Activated naive CD8-positive, alpha-beta T cell (primary cell): Measurements from ENCODE around the gene JUNB.
A peak's percentile ranks its signal among the peaks of the same experiment; 100 is the strongest.

Experiments used
- H3K27ac Mint-ChIP-seq: one replicate; pipeline ENCODE4 v1.8.0; 2021; ENCODE audit warnings: mixed read lengths
- H3K27me3 Mint-ChIP-seq: one replicate; pipeline ENCODE4 v1.8.0; 2021; ENCODE audit warnings: mixed read lengths
- H3K36me3 Mint-ChIP-seq: one replicate; pipeline ENCODE4 v1.8.0; 2021; ENCODE audit warnings: mixed read lengths
- H3K4me1 Mint-ChIP-seq: one replicate; pipeline ENCODE4 v1.8.0; 2021; ENCODE audit warnings: low read depth, mixed read lengths
- H3K4me3 Mint-ChIP-seq: one replicate; pipeline ENCODE4 v1.8.0; 2021; ENCODE audit warnings: mild to moderate bottlenecking, mixed read lengths
- H3K9me3 Mint-ChIP-seq: one replicate; pipeline ENCODE4 v1.8.0; 2021; ENCODE audit warnings: low read depth, mixed read lengths

Gene JUNB

DNA sequence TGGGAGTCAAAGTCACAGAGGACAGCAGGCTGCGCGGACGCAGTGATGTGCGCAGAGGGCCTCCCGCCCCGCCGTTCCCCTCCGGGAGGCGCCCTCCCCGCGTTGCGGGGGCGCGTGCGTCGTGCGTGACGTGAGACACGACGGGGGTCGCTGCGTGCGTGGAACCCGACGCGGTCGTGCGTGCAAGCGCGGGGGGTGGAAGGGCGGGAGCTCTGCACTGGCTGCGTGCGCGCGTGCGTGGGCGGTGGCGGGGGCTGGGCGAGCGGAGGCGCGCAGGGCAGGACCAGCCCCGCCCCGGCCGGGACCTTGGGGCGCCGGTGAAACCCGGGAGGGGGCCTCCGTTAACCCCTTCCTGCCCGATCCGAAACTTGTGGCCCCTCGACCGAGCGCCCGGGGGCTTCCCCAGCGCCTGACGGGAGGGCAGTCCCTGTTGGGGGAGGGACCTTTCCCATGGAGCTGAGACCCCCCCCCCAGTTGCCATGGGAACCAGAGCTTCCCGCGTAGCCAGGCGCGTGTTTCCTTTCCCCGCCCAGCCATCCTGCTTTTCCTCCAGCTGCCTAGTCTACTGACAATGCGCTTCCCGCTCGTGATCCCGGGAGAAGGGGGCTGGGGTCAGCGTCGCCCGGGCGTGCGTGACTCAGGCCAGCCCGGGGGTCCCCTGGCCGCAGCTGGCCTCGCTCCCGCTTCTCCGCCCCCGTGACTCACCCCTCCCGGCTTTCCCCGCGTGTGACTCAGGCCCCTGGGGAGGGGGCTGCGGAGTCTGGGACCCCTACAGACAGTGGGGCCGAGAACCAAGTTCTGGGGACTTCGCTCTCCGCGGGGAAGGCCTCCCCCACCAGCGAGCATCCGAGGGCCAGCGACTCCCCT, 8.6 kb upstream of the JUNB start:
- Mint-ChIP-seq H3K27ac (peak overlapping the region; percentile 99), H3K4me1 (peaks cover 34% of the 10 kb centered on the region), H3K9me3 (no peaks in the 10 kb centered on the region), H3K36me3 (no peaks in the 10 kb centered on the region), H3K4me3 (peak overlapping the region; percentile 94), H3K27me3 (no peaks in the 10 kb centered on the region)

DNA sequence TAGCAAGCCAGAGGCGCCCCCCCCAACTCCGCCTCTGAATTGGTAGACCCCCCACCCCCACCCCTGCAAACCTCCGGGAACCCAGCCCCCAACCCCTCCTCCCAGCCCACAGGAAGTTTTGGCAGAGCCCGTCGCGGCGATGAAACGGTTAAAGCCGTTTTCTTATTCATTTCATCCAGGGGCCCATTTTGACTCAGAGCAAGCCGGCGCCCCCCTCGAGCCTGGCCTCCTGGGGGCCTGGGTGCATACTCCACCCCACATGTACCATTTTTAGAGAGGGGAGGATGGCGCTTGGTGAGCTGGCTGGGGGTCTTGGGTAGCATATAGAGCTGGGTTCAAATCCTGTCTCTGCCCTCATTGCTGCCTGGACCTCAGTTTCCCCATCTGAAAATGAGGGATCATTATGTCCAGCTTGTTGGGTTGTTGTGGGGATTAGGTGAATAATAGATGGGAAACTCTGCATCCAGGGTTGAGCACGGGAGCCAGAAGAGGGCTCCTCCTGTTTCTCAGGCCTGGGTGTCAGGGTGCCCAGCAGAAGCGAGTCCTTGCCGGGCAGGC, 7.9 kb upstream of the JUNB start:
- Mint-ChIP-seq H3K27ac (peak overlapping the region; percentile 91), H3K4me3 (peak overlapping the region; percentile 81), H3K36me3 (no peaks in the 10 kb centered on the region), H3K9me3 (no peaks in the 10 kb centered on the region), H3K4me1 (peaks cover 30% of the 10 kb centered on the region), H3K27me3 (no peaks in the 10 kb centered on the region)

DNA sequence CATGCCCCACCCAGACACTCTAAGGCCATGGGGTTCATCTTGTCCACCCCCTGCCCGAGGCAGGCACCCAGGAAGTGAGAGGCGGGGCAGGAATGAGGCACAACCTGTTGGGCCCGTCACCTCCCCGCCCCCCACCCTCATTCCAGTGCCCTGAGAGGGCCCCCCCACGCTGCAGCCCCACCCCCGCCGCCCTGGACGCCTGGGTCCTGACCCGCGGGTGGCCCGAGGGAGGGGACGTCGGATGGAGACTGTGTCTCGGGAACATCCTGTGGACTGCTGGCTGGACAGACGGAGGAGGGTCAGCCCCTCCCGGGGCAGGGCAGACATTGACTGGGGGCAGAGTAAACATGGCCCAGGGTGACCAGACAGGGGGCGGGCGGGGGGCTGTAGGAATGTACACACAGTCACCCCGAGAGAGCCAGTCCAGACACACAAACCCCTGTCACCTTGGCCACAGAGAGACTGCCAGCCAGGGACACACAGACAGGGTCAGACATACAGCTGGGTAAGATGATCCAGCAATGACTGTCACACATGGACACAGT, 7.4 kb upstream of the JUNB start:
- Mint-ChIP-seq H3K9me3 (no peaks in the 10 kb centered on the region), H3K4me1 (peaks cover 28% of the 10 kb centered on the region), H3K27me3 (no peaks in the 10 kb centered on the region), H3K36me3 (no peaks in the 10 kb centered on the region), H3K27ac (peak overlapping the region; percentile 91), H3K4me3 (peak overlapping the region; percentile 81)

DNA sequence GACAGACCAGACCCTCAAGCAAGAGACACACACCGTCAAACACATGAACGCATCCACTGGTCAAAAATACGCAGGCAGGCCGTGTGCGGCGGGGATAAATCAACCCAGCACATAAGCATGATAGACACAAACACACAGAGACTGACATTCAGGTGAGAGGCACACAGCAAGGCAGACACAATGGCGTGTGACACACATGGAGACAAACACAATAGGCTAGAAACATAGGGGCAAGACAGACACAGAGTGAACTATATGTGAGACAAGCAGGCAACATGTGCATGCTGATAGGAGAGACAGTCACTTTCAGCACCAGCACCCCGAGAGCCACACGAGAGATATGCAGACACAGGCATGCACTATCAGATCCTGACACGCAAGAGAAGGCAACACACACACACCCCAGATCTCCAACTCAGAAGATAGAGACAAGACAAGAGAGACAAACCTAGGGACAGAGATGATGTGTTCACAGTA, 6.9 kb upstream of the JUNB start:
- no peaks in the 10 kb centered on the region for H3K36me3 Mint-ChIP-seq
- H3K27me3 Mint-ChIP-seq, result no peaks in the 10 kb centered on the region
- no peaks in the 10 kb centered on the region for H3K9me3 Mint-ChIP-seq
- H3K27ac Mint-ChIP-seq, result no peak overlapping the region
- H3K4me1 Mint-ChIP-seq, result peaks cover 29% of the 10 kb centered on the region
- H3K4me3 Mint-ChIP-seq, result no peak overlapping the region

DNA sequence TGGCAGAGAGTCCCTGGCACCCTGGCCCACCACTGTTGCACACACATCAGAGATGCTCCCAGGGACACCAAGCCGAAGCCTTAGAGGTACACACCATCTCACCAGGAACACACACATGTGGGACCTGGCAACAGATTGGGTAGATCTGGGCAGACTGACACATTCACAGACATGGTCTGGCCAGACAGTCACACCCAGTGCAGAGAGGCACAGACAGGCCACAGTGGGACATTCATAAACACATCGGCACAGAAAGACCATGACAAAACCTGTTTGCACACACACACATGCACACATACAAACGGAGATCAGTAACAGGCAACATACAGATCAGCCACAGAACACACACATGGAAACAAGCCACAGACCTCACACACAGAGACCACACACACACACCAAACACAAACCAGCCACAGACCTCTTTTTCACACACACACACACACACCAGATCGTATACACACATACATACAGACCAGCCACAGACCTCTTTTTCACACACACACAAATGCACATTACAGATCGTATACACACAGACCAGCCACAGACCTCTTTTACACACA, 6.3 kb upstream of the JUNB start:
- Mint-ChIP-seq H3K27me3 (no peaks in the 10 kb centered on the region), H3K4me3 (no peak overlapping the region), H3K36me3 (no peaks in the 10 kb centered on the region)

DNA sequence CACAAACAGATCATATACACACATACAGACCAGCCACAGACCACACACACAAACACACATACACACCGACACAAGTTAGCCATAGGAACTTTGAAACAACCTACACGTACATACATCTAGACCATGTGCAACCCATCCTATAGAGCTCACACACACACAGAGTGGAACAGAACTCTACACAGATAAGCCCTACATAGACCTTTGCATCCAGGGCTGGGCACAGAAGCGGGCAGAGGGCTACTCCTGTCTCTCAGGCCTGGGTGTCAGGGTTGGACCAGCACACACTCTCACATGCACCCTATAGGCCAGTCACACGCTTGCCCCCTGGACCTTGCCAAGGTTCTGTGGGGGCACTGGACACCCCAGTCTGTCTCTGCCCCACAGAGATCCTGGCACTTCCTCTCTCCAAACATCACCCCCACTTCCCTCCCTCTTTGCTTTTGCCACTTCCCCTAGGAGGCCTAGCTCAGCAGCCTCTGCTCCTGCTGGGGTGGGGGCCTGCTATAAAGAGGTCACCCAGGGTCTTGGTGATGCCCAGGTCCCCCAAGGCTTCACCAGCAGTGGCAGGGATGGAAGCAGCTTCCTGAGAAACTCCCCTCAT, 5.8 kb upstream of the JUNB start:
- H3K36me3 Mint-ChIP-seq, result no peaks in the 10 kb centered on the region
- no peak overlapping the region for H3K27ac Mint-ChIP-seq
- no peak overlapping the region for H3K4me3 Mint-ChIP-seq
- no peaks in the 10 kb centered on the region for H3K9me3 Mint-ChIP-seq
- no peaks in the 10 kb centered on the region for H3K27me3 Mint-ChIP-seq
- peaks cover 29% of the 10 kb centered on the region for H3K4me1 Mint-ChIP-seq

More for the DNA sequence above, 6.3 kb upstream of the JUNB start:
- Mint-ChIP-seq H3K9me3 (no peaks in the 10 kb centered on the region), H3K27ac (no peak overlapping the region), H3K4me1 (peaks cover 28% of the 10 kb centered on the region)

DNA sequence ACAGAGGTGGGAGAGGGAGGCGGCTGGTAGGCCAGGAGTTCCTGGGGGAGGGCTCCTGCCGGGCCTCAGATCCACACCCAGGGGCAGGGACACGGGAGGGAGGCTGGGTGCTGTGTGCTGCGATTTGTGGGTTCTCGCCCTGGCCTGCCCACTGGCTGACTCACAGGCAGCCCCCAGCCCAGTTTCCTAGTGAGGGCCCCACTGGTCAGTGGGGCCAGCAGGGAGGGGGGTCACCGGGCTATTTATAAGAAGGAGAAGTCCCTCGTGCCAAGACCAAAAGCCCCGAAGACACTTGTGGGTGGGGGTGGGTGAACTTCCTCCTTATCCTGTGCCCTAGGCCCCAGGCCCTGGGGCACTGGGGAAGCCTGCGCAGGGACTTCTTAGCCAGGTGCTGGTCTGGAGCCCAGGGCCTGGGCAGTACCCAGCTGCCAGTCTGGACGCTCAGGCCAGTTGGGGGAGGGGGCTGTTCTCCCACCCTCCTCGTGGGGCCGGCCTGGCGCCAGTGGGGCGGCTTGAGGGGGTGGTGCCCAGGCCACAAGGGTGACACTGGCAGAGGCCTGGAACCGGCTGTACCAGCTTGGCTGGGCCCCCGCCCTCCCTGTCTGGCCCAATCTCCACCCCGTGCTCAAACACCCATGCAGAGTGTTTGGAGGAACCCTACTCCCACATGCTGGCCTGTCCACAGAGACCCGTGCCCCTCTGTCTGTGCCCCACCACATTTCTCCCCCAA, 5.0 kb upstream of the JUNB start:
- Mint-ChIP-seq H3K27me3 (no peaks in the 10 kb centered on the region), H3K9me3 (no peaks in the 10 kb centered on the region), H3K36me3 (no peaks in the 10 kb centered on the region), H3K4me1 (peaks cover 36% of the 10 kb centered on the region), H3K4me3 (no peak overlapping the region), H3K27ac (no peak overlapping the region)

DNA sequence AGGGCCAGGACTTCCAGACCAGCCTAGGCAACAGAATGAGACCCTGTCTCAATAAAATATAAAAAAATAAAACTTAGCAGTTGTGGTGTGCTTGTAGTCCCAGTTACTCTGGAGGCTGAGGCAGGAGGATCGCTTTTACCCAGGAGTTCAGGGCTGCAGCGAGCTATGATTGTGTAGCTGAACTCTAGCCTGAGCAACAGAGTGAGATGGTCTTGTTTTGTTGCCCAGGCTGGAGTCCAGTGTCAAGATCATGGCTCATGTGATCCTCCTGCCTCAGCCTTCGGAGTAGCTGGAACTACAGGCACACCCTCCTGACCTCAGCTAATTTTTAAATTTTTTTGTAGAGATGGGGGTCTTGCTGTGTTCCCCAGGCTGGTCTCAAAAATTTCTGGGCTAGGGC, 4.3 kb upstream of the JUNB start:
- Mint-ChIP-seq H3K27ac (no peak overlapping the region), H3K9me3 (no peaks in the 10 kb centered on the region), H3K36me3 (no peaks in the 10 kb centered on the region), H3K27me3 (no peaks in the 10 kb centered on the region), H3K4me3 (no peak overlapping the region), H3K4me1 (peaks cover 31% of the 10 kb centered on the region)

DNA sequence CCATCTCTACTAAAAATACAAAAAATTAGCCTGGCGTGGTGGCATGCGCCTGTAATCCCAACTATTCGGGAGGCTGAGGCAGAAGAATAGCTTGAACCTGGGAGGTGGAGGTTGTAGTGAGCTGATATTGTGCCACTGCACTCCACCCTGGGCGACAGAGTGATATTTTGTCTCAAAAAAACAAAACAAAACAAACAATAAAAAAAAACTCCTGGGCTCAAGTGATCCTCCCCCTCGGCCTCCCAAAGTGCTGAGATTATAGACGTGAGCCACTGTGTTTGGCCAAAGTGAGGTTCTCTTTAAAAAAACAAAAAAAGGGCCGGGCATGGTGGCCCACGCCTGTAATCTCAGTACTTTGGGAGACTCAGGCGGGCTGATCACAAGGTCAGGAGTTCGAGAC, 3.8 kb upstream of the JUNB start:
- no peak overlapping the region for H3K27ac Mint-ChIP-seq
- no peaks in the 10 kb centered on the region for H3K27me3 Mint-ChIP-seq
- no peaks in the 10 kb centered on the region for H3K36me3 Mint-ChIP-seq
- no peak overlapping the region for H3K4me3 Mint-ChIP-seq
- no peaks in the 10 kb centered on the region for H3K9me3 Mint-ChIP-seq
- peaks cover 28% of the 10 kb centered on the region for H3K4me1 Mint-ChIP-seq

DNA sequence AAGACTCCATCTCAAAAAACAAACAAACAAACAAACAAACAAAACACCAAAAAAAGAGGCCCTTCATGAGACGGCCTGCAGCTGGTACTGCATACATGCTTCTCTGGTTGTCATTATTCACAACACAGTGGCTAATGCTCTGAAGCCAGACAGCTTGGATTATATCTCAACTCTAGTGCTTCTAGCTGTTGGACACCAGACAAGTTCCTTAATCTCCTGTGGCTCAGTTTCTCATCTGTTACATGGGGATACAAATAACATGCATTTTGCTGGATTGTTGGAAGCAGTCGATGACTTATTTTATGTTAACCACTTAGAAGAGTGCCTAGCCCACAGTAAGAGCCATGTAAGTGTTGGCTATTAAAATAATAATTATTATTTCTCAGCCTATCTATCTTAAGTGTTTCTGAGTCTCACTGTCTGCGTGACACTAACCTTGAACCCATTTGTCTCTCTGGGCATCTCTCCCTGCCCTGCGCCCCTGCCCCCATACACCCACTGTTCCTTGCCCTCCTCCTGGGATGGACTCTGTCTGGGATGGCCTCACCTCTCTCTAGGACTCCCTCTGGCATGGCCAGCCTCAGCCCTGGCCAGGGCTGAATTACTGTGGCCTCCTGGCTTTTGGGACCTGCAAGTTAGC, 3.1 kb upstream of the JUNB start:
- Mint-ChIP-seq H3K36me3 (no peaks in the 10 kb centered on the region), H3K27ac (peak overlapping the region; percentile 28), H3K27me3 (no peaks in the 10 kb centered on the region), H3K4me3 (no peak overlapping the region), H3K4me1 (peaks cover 28% of the 10 kb centered on the region), H3K9me3 (no peaks in the 10 kb centered on the region)

DNA sequence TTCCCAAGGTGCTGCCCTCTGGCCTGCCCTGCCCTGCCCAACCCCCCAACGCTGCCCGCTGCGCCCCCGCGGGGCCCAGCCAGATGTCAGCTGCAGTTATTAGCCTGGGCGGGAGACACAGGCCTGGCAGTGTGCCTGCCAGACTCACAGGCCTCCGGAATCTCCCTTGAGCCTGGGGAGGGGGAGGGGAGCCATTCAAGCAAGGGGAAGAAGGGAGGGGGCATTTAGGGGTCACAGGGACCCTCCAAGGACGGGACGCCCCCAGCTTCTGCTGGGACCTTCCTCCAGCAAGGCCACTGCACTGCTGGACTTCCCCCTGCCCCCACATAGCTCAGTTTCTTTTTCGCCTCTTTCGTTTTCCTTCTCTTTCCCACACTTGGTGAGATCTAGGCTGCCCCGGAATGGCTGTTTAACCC, 2.6 kb upstream of the JUNB start:
- Mint-ChIP-seq H3K9me3 (no peaks in the 10 kb centered on the region), H3K36me3 (no peaks in the 10 kb centered on the region), H3K27ac (peak overlapping the region; percentile 88), H3K4me1 (peaks cover 22% of the 10 kb centered on the region), H3K4me3 (peak overlapping the region; percentile 83), H3K27me3 (no peaks in the 10 kb centered on the region)

DNA sequence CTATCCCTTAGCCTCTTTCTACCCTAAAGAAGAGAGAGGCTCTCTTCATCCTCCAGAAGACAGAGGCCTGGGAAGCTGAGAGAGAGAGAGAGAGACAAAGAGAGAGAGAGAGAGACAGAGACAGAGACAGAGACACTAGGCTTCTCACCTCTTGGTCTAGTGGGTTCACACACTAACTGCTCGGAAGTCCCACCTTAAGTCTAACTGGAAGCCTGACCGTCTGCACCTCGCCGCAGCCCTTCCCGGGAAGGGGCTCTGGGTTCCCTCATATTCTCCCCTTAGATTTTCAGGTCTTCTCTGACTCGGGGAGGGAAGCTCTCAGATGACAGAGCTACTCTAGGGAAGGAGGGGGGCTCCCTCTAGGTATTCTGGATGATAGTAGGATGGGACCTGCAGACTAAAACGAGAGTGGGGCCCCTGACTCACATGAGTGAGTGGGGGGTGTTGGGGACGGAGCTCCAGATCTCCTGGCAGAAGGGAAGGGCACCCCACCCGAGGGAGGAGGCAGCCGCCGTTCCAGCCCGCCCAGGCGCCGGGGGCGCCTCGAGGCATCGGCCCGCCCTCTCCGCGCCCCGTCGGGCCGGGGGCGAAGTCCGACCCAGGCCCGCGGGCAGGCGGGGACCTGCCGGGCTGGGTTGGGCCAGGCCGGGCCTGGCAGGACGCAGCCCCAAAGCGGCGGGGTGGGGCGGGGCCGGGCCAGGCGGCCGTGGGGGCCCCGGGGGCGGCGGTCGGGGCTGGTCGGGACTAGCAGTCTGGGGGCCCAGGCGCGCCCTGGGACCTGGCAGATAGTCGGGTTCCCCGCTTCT, 2.0 kb upstream of the JUNB start:
- no peaks in the 10 kb centered on the region for H3K27me3 Mint-ChIP-seq
- H3K27ac Mint-ChIP-seq, result peak overlapping the region; percentile 88
- peaks cover 26% of the 10 kb centered on the region for H3K4me1 Mint-ChIP-seq
- H3K9me3 Mint-ChIP-seq, result no peaks in the 10 kb centered on the region
- no peaks in the 10 kb centered on the region for H3K36me3 Mint-ChIP-seq
- peak overlapping the region; percentile 83 for H3K4me3 Mint-ChIP-seq

DNA sequence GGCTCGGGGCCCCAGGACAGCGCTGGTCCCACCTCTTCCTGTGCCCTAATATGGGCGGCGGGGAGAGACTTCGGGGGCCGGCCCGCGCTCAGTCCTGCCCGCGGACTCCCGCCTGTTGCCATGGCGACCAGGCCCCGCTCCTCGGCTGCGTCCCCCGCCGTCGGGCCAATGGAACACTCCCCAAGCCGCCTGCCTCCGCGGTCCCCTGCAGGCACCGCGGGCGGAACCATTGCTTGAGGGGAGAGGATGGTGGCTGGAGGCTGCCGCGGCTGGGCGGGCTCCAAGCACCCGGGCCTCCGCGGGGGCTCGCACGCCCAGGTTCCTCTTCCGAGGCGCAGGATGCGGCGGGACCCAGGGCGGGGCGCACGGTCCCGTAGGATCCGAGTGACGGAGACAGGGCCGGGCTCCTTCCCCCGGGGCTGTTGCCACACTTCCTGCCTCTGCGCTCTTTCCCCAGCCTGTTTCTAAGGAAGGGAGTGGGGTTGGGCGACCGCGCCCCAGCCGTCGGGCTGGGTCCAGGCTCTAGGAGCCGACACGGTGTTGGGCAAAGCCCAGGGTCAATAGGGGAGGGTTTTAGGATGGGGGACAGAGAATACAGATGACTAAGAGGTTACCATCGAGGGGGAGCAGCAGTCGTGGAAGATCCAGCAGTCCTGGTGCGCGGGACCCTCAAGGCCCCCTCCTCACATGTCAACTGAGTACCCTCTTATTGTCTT, 1.2 kb upstream of the JUNB start:
- H3K27me3 Mint-ChIP-seq, result no peaks in the 10 kb centered on the region
- peaks cover 32% of the 10 kb centered on the region for H3K4me1 Mint-ChIP-seq
- no peaks in the 10 kb centered on the region for H3K36me3 Mint-ChIP-seq
- H3K4me3 Mint-ChIP-seq, result peak overlapping the region; percentile 89
- no peaks in the 10 kb centered on the region for H3K9me3 Mint-ChIP-seq
- peak overlapping the region; percentile 90 for H3K27ac Mint-ChIP-seq
